Activated gamma-delta T cell (primary cell): Measurements from ENCODE around the gene BCOR.

Source experiments
- DNase-seq: peaks from one replicate; lab custom pipeline; 2025; lab: John Stamatoyannopoulos, UW

BCOR gene

GRCh38 chrX:40084471-40085101 lies 13.2 kb downstream of the BCOR start:
- no peak for DNase-seq

DNA sequence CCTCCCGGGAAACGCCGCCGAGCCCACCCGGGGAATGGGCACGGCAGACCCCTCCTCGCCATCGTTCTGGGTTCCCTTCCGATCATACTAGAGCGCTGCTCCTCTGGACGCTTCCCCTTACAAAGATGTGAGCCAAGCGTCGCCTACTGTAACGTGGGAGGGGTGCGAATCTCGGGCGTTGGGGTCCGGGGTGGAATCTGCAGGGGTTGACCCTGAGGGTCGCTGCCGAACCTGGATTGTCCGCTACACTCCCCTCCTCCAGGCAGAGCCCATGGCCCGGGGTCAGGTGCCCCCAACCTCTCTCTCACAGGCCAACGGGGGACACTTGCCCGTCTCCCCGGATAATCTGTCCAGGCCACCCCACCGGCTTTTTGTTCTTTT lies 13.8 kb downstream of the BCOR start:
- DNase-seq = no peak

DNA sequence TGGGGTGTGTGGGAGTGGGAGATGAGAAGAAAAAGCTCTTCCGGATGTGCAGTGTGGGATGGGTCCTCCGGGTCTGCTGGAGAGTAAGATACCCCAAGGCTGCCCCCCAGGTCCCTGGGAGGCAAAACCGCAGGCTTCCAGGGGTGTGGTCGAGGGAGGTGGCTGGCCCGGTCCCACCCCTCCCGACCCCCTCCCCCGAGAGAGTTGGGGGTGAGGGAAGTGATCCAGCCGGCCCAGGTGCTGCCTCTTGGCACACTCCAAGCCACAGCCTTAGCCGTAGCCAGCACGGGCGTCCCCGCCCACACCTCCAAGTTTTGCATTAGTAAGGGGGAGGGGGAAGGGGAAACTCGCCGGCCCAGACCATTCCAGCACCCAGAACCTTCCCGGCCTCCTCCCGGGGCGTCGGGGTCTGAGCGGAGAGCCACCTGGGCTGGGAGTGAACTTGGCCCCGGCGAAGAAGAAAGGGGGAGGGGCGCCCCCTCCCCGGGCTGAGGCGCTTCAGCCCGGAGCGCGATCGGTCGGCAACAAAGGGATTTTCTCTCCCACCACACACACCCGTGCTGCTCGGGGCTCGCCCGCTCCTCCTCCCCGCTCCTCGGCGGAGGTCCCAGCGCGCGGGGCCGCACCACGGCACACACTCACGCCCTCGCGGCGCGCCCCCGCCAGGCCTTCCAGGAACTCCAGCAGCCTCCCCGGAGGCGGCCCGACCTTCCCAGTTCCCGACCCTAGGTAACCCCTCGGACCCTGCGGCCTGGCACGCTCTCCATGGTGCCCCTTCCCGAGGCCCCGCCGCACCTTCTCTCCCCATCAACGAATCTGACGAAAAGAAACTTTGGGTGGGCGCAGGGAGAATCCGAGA lies 14.4 kb downstream of the BCOR start:
- no peak for DNase-seq

DNA sequence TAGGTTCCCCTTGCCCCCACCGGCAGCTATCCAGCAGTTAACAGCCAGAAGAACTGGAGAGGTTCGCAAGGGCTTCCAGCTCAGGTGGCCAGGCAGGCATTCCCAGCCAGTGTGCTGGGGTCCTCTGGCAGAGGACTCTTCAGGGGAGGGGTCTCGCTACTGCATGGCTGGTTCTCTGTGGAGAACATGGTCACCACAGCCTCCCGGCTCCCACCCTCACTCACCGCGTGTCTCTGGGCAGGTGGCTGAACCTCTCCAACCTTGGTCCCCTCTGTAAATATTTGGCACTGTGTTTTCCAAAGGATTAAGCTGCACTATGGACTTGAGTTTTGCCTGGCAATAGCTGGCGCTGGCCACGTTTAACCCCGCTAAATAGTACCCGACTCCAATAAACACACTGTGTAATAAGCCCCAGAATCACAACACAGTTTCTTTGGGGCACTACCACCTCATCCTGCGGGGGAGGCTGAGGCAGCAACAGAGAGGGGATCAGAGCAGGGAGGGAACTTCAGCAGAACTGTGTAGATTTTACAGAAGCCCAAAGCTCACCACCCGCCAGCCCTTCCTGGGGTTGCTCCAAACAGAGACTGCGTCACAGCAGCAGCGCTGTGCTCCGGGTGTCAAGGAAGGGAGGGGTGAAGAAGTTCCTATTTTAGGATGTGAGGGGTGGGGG lies 15.2 kb downstream of the BCOR start:
- DNase-seq = no peak

GRCh38 chrX:40081679-40082068 lies 16.1 kb downstream of the BCOR start:
- DNase-seq = no peak

- no peak for DNase-seq
Observed at GRCh38 chrX:40080894-40081678, 16.7 kb downstream of the BCOR start.

GRCh38 chrX:40079572-40079971 lies 18.2 kb downstream of the BCOR start:
- no peak for DNase-seq

DNA sequence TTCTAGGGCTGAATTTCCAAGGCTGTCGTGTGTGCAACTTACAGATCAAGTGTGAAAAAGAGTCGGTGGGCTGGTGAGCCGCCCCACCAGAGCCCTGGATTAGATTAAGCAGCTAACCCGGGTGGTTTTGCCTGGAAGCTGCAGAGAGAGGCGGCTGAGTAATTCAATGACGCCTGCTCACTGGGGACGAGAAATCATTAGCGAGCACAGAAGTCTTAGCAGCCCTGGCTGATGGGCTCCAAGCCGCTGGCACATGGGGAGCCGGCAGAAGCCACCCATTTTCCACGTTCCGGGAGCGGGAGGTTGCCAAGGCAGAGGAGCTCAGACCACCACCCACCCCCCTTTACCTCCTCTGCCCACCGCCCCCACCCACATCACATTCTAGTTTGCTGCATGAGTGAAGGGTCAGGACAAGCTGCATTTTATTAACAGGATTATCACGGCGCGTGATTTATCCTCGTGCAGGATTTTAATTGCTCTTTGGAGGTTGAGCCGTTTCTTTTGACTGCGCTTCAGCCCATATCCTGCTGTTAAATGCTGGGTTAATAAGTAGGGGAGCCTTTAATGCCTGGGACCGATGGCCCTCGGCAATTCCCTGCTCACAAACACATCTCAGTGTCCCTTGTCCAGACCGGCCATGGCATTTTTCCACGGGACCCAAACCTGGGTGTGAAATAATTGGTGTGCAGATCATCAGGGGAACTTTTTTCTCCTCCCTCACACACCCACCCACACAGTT lies 19.1 kb downstream of the BCOR start:
- no peak for DNase-seq

GRCh38 chrX:40077906-40078305 lies 19.9 kb downstream of the BCOR start:
- no peak for DNase-seq

GRCh38 chrX:40076750-40077575 lies 20.8 kb downstream of the BCOR start:
- DNase-seq = no peak

- DNase-seq = no peak
Observed at GRCh38 chrX:40074959-40075332, 22.8 kb downstream of the BCOR start.

DNA sequence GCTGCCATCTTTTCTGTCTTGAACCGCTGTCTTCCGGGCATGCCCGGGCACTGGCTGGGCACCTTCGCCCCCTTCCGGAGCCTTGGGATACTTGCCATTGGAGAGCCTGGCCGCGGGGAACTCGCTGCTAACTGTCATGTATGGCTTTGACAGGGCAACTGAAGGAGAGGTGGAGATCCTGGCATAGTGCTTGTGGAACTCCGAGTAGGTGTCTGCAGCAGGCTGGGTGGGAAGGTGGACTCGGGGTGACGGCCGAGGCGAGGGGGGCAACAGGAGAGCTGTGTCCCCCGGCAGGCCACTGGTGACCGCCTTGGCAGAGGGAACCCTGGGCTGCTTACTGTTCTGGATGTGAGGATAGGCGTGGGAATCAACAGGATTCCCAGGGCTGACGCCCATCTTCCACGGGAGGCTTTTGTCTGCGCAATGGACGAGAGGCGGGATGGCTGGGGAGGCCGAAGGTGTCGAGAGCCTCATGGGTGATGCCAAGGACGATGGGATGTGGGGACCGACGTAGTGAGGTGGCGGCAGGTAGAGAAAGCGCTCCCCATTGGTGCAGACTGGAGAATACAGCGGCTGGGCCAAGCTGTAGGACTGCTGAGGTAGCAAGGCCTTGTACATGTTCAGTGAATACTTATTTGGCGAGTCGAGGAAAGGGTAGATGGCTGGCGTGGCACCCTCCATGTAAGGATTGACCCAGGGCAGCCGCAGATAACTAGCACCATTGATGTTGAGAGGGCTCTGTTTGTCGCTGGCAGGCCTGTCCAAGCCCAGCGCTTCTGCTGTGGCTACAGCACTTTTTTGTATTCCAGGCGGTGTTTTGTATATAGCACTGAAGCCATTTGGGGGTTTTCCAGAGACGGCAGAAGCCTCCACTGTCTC lies 23.4 kb downstream of the BCOR start:
- DNase-seq = no peak

- DNase-seq = no peak
Observed at GRCh38 chrX:40073439-40074054, 24.2 kb downstream of the BCOR start.

GRCh38 chrX:40072246-40072645 lies 25.5 kb downstream of the BCOR start:
- no peak for DNase-seq

- DNase-seq = no peak
Observed at GRCh38 chrX:40068048-40068447, 29.7 kb downstream of the BCOR start.

DNA sequence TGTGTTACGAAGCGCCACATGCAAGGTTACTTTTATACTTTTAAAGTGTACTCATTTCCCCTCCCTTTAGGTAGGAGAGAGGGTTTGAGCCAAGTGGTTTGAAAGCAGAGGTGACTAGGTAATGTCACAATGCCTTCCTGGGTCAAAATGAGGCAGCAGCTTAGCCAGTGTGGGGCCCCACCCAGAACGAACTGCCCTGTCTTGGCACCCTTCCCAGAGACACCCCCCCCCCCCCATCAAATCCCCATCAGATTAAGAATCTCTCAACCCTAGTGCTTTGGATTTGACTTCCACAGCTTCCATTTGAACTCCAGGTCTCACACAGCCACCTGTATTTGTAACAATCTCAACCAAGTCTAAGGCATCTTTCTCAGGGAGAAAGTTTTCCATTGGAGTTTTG lies 31.1 kb downstream of the BCOR start:
- DNase-seq = no peak

DNA sequence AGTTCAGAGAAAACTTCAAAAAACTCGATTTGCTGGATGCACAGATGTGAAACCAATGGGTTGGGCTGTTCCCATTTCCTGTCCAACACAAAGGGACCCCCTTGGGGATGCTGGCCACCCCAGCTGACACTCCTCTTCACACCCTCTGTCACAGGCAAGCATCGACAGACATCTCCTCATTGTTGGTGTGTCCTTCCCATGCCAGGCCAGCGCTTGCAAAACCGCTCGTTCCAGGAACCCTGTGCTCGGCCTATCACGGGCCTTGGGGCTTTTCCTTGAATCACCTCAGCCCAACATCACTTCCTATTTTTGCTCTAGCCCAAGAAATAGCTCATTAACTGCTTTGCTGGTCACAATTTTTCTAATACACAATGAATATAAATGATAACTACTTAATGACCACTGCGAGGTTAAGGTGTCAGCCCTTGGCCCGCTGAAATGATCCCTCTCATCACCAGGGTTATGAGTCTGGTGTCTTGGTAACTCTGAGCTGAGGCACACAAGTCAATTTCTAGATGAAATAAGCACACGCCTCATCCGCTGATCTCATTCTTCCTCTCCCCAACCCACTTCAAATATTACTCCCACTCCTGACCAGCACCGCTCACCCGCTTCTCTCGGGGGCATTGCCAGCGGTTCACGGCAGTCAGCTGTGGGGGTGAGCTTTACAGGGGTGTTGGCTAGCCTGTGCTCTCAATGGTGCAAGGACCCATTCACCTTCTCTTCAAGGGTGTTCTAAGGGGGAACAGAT lies 32.3 kb downstream of the BCOR start:
- no peak for DNase-seq

- no peak for DNase-seq
Observed at GRCh38 chrX:40064055-40064597, 33.6 kb downstream of the BCOR start.
